ENCODE measurements around the gene DOCK8. TPM values are rescaled to one million over a fixed set of nuclear protein-coding genes. Genes with fewer than 3 reads are reported as not detected.

The DOCK8 gene
- total RNA-seq, 1 donor from 2014 or later: 4.4 TPM

GRCh38 chr9:366620-367019, 152.0 kb downstream of the DOCK8 start:
- Histone ChIP-seq H3K27me3 (ENCODE audit: insufficient read depth, low read length) (no peaks in the 10 kb centered on the region), H3K9me3 (ENCODE audit: insufficient read depth, low read depth, low read length) (no peaks in the 10 kb centered on the region), H2AFZ (ENCODE audit: low read depth, low read length) (no peak overlapping the region), H3K4me1 (ENCODE audit: insufficient read depth, low read length) (no peaks in the 10 kb centered on the region), H3K27ac (ENCODE audit: low read depth, low read length) (no peak overlapping the region), H4K20me1 (ENCODE audit: insufficient read depth, low read length) (no peaks in the 10 kb centered on the region), H3K9ac (ENCODE audit: low read length) (no peak overlapping the region), H3K36me3 (ENCODE audit: insufficient read depth, low read length) (no peaks in the 10 kb centered on the region), H3K4me2 (ENCODE audit: low read length) (no peak overlapping the region), H3K79me2 (ENCODE audit: insufficient read depth, low read length) (no peaks in the 10 kb centered on the region), H3K4me3 (ENCODE audit: insufficient read depth, low read depth, low read length) (no peak overlapping the region)
- no peak overlapping the region for H3K4me3 Mint-ChIP-seq (ENCODE audit: unreplicated experiment)
- peaks cover 9% of the 10 kb centered on the region for H3K27me3 Mint-ChIP-seq (ENCODE audit: low read depth, unreplicated experiment)
- no peak for DNase-seq (ENCODE audit: low read depth)
- peaks cover 3% of the 10 kb centered on the region for H3K4me1 Mint-ChIP-seq (ENCODE audit: low read depth, unreplicated experiment)
- H3K27ac Mint-ChIP-seq (ENCODE audit: unreplicated experiment): no peak overlapping the region
- H3K9me3 Mint-ChIP-seq (ENCODE audit: unreplicated experiment): no peaks in the 10 kb centered on the region
- H3K36me3 Mint-ChIP-seq (ENCODE audit: low read depth, unreplicated experiment): peaks cover 2% of the 10 kb centered on the region
- TF ChIP-seq EZH2 (IDR thresholded peaks at IDR 0.05; ENCODE audit: insufficient read depth, low read length): no peak
- TF ChIP-seq CTCF (IDR thresholded peaks at IDR 0.05; ENCODE audit: insufficient read depth, low read depth, low read length): no peak
- no peak for FAIRE-seq

- peaks cover 3% of the 10 kb centered on the region for H3K4me1 Mint-ChIP-seq (ENCODE audit: low read depth, unreplicated experiment)
These were observed 155.4 kb downstream of the DOCK8 start for GRCh38 chr9:370086-370485.

More at GRCh38 chr9:370086-370485, 155.4 kb downstream of the DOCK8 start:
- no peak overlapping the region for H2AFZ ChIP-seq (ENCODE audit: low read depth, low read length)
- H3K4me1 ChIP-seq (ENCODE audit: insufficient read depth, low read length): no peaks in the 10 kb centered on the region
- no peak overlapping the region for H3K4me3 ChIP-seq (ENCODE audit: insufficient read depth, low read depth, low read length)
- FAIRE-seq (no peak), DNase-seq (ENCODE audit: low read depth) (no peak)
- no peaks in the 10 kb centered on the region for H3K27me3 ChIP-seq (ENCODE audit: insufficient read depth, low read length)
- no peaks in the 10 kb centered on the region for H3K9me3 ChIP-seq (ENCODE audit: insufficient read depth, low read depth, low read length)
- no peaks in the 10 kb centered on the region for H4K20me1 ChIP-seq (ENCODE audit: insufficient read depth, low read length)
- H3K36me3 ChIP-seq (ENCODE audit: insufficient read depth, low read length): no peaks in the 10 kb centered on the region
- Mint-ChIP-seq H3K36me3 (ENCODE audit: low read depth, unreplicated experiment) (peaks cover under 1% of the 10 kb centered on the region), H3K9me3 (ENCODE audit: unreplicated experiment) (no peaks in the 10 kb centered on the region), H3K27ac (ENCODE audit: unreplicated experiment) (no peak overlapping the region), H3K4me3 (ENCODE audit: unreplicated experiment) (no peak overlapping the region), H3K27me3 (ENCODE audit: low read depth, unreplicated experiment) (peaks cover 3% of the 10 kb centered on the region)
- TF ChIP-seq EZH2 (IDR thresholded peaks at IDR 0.05; ENCODE audit: insufficient read depth, low read length): no peak
- TF ChIP-seq CTCF (IDR thresholded peaks at IDR 0.05; ENCODE audit: insufficient read depth, low read depth, low read length): no peak
- H3K27ac ChIP-seq (ENCODE audit: low read depth, low read length): no peak overlapping the region
- no peak overlapping the region for H3K9ac ChIP-seq (ENCODE audit: low read length)
- no peaks in the 10 kb centered on the region for H3K79me2 ChIP-seq (ENCODE audit: insufficient read depth, low read length)
- H3K4me2 ChIP-seq (ENCODE audit: low read length): no peak overlapping the region
